H1 (cell line): Measurements from ENCODE around the gene CNNM3. TPM values are rescaled to one million over a fixed set of nuclear protein-coding genes. Genes with fewer than 3 reads are reported as not detected.

ENCODE experiments used
- CEBPB ChIP-seq: IDR thresholded peaks from 2 replicates; pipeline ENCODE4 v1.6.1; 2012; ENCODE audit warnings: low read depth, low read length
- polyA plus RNA-seq, 7 experiments: library from polyadenylated mRNA; depleted of rRNA in 3 of 7; stranded (reverse) in 5 of 7; unstranded in 2 of 7; fragments of >200 nt in 5 of 7; fragments of 200-250 nt in 2 of 7; gene quantifications; 1 replicate in 5 of 7; 2 replicates in 1 of 7; 4 replicates in 1 of 7; pipeline versions ENCODE4 v1.2.1 to v1.2.3, GENCODE V29; 2011 to 2013; ENCODE audit warnings: missing spikeins in 2 of 7, mixed read lengths in 2 of 7
- total RNA-seq: library from RNA; stranded (reverse); fragmentation: NEBNext Ultra II Directional; extraction: Animal tissue kit (Norgen Biotek cat#: 25700); gene quantifications from 2 replicates; pipeline ENCODE4 v1.2.1, GENCODE V29; 2021
- TF ChIP-seq, protein P1 (sequence below): fragments of 300-600 bp; sonication (generic); IDR thresholded peaks from 2 replicates; pipeline ENCODE4 v1.7.1; 2012; ENCODE audit warnings: low read length, moderate library complexity, mild to moderate bottlenecking, inconsistent platforms; ENCODE audit not compliant: insufficient replicate concordance

CNNM3 gene
- total and polyA plus RNA-seq, 2 of the 8 experiments (the other 6 are each of a cell fraction or from before 2014, with no cell fraction given): 29.1 to 29.2 TPM

DNA sequence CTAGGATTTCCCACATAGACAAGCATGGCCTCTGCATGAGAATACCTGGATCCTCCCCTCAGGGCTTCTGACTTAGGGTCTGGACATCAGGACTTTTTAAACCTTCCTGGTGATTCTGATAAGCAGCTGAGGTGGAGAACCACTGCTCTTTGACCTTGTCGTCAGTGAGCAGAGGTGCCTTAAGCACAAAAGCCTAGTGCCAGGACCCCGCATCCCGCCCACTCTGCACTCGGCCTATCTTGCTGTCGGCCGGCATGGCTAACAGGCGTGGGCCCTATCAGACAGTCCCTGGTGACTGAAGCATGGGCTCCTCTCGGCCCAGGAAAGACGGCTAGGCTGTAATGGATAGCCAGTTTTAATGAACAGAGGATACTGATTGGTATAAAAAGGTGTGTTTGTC lies 21.5 kb downstream of the CNNM3 start (continued):
- TF ChIP-seq, protein P1, sequence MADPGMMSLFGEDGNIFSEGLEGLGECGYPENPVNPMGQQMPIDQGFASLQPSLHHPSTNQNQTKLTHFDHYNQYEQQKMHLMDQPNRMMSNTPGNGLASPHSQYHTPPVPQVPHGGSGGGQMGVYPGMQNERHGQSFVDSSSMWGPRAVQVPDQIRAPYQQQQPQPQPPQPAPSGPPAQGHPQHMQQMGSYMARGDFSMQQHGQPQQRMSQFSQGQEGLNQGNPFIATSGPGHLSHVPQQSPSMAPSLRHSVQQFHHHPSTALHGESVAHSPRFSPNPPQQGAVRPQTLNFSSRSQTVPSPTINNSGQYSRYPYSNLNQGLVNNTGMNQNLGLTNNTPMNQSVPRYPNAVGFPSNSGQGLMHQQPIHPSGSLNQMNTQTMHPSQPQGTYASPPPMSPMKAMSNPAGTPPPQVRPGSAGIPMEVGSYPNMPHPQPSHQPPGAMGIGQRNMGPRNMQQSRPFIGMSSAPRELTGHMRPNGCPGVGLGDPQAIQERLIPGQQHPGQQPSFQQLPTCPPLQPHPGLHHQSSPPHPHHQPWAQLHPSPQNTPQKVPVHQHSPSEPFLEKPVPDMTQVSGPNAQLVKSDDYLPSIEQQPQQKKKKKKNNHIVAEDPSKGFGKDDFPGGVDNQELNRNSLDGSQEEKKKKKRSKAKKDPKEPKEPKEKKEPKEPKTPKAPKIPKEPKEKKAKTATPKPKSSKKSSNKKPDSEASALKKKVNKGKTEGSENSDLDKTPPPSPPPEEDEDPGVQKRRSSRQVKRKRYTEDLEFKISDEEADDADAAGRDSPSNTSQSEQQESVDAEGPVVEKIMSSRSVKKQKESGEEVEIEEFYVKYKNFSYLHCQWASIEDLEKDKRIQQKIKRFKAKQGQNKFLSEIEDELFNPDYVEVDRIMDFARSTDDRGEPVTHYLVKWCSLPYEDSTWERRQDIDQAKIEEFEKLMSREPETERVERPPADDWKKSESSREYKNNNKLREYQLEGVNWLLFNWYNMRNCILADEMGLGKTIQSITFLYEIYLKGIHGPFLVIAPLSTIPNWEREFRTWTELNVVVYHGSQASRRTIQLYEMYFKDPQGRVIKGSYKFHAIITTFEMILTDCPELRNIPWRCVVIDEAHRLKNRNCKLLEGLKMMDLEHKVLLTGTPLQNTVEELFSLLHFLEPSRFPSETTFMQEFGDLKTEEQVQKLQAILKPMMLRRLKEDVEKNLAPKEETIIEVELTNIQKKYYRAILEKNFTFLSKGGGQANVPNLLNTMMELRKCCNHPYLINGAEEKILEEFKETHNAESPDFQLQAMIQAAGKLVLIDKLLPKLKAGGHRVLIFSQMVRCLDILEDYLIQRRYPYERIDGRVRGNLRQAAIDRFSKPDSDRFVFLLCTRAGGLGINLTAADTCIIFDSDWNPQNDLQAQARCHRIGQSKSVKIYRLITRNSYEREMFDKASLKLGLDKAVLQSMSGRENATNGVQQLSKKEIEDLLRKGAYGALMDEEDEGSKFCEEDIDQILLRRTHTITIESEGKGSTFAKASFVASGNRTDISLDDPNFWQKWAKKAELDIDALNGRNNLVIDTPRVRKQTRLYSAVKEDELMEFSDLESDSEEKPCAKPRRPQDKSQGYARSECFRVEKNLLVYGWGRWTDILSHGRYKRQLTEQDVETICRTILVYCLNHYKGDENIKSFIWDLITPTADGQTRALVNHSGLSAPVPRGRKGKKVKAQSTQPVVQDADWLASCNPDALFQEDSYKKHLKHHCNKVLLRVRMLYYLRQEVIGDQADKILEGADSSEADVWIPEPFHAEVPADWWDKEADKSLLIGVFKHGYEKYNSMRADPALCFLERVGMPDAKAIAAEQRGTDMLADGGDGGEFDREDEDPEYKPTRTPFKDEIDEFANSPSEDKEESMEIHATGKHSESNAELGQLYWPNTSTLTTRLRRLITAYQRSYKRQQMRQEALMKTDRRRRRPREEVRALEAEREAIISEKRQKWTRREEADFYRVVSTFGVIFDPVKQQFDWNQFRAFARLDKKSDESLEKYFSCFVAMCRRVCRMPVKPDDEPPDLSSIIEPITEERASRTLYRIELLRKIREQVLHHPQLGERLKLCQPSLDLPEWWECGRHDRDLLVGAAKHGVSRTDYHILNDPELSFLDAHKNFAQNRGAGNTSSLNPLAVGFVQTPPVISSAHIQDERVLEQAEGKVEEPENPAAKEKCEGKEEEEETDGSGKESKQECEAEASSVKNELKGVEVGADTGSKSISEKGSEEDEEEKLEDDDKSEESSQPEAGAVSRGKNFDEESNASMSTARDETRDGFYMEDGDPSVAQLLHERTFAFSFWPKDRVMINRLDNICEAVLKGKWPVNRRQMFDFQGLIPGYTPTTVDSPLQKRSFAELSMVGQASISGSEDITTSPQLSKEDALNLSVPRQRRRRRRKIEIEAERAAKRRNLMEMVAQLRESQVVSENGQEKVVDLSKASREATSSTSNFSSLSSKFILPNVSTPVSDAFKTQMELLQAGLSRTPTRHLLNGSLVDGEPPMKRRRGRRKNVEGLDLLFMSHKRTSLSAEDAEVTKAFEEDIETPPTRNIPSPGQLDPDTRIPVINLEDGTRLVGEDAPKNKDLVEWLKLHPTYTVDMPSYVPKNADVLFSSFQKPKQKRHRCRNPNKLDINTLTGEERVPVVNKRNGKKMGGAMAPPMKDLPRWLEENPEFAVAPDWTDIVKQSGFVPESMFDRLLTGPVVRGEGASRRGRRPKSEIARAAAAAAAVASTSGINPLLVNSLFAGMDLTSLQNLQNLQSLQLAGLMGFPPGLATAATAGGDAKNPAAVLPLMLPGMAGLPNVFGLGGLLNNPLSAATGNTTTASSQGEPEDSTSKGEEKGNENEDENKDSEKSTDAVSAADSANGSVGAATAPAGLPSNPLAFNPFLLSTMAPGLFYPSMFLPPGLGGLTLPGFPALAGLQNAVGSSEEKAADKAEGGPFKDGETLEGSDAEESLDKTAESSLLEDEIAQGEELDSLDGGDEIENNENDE: no peak
- no peak for TF ChIP-seq CEBPB
